Neural cell (in vitro differentiated cells): ENCODE data around the gene LMF2. TPM values are rescaled to one million over a fixed set of nuclear protein-coding genes. Genes with fewer than 3 reads are reported as not detected.

ENCODE experiments used
- H2AFZ ChIP-seq: fragments of 200-600, 300-800 bp; sonication (generic), shearing (Covaris generic); 2 replicates; pipeline ENCODE4 v1.6.0; 2014; ENCODE audit warnings: low read depth, mild to moderate bottlenecking, antibody characterized with exemption, low read length, moderate library complexity
- H3F3A ChIP-seq: fragments of 200-600 bp; shearing (Covaris generic); 2 replicates; pipeline ENCODE4 v1.6.1; 2016; ENCODE audit warnings: mild to moderate bottlenecking, moderate library complexity, mixed read lengths, antibody characterized with exemption, low read length; ENCODE audit not compliant: insufficient read depth, poor library complexity, severe bottlenecking
- H3K27ac ChIP-seq: fragments of 200-600, 300-800 bp; sonication (generic), shearing (Covaris generic); 2 replicates; pipeline ENCODE4 v1.5.1; 2014; ENCODE audit warnings: mild to moderate bottlenecking, low read length, moderate library complexity
- H3K27me3 ChIP-seq: fragments of 300-800, 200-600 bp; sonication (generic), shearing (Covaris generic); 2 replicates; pipeline ENCODE4 v1.6.0; 2014; ENCODE audit warnings: mild to moderate bottlenecking, low read depth, low read length, moderate library complexity; ENCODE audit not compliant: insufficient read depth
- H3K36me3 ChIP-seq: fragments of 300-800, 200-600 bp; sonication (generic), shearing (Covaris generic); 2 replicates; pipeline ENCODE4 v1.5.1; 2014; ENCODE audit warnings: mild to moderate bottlenecking, antibody characterized with exemption, low read length, moderate library complexity; ENCODE audit not compliant: insufficient read depth
- H3K4me2 ChIP-seq: fragments of 300-800, 200-600 bp; sonication (generic), shearing (Covaris generic); 2 replicates; pipeline ENCODE4 v1.6.0; 2014; ENCODE audit warnings: mild to moderate bottlenecking, low read length
- H3K4me3 ChIP-seq: fragments of 300-800, 200-600 bp; sonication (generic), shearing (Covaris generic); 2 replicates; pipeline ENCODE4 v1.5.1; 2014; ENCODE audit warnings: mild to moderate bottlenecking, low read length, moderate library complexity
- H3K79me2 ChIP-seq: fragments of 200-600 bp; shearing (Covaris generic); replicated peaks from 2 replicates; pipeline ENCODE4 v1.6.0; 2014; ENCODE audit warnings: mild to moderate bottlenecking, low read length, moderate library complexity; ENCODE audit not compliant: insufficient read depth
- H3K9ac ChIP-seq: fragments of 300-800, 200-600 bp; sonication (generic), shearing (Covaris generic); 2 replicates; pipeline ENCODE4 v1.6.1; 2016; ENCODE audit warnings: mild to moderate bottlenecking, low read length, mixed read lengths
- H3K9me2 ChIP-seq: fragments of 200-600 bp; shearing (Covaris generic); 2 replicates; pipeline ENCODE4 v1.6.1; 2016; ENCODE audit warnings: mild to moderate bottlenecking, low read length, mixed read lengths; ENCODE audit not compliant: insufficient read depth
- H3K9me3 ChIP-seq: fragments of 200-600, 300-800 bp; sonication (generic), shearing (Covaris generic); 2 replicates; pipeline ENCODE4 v1.6.1; 2016; ENCODE audit warnings: mild to moderate bottlenecking, mixed run types, low read length, moderate library complexity, mixed read lengths
- H4K20me1 ChIP-seq: fragments of 200-600 bp; shearing (Covaris generic); 2 replicates; pipeline ENCODE4 v1.6.1; 2016; ENCODE audit warnings: mild to moderate bottlenecking, mixed run types; ENCODE audit not compliant: insufficient read depth
- CTCF ChIP-seq: fragments of 450-650 bp; IDR thresholded peaks from 2 replicates; pipeline ENCODE4 v1.5.1; 2014; ENCODE audit warnings: antibody characterized with exemption, mild to moderate bottlenecking, moderate library complexity; ENCODE audit not compliant: poor library complexity, severe bottlenecking
- EP300 ChIP-seq: fragments of 450-650 bp; conservative IDR thresholded peaks from 2 replicates; pipeline ENCODE4 v1.6.1; 2014; ENCODE audit warnings: antibody characterized with exemption, mild to moderate bottlenecking, moderate library complexity; ENCODE audit not compliant: poor library complexity, severe bottlenecking
- EZH2 ChIP-seq: fragments of 200-600, 300-800 bp; shearing (Covaris generic), sonication (generic); IDR thresholded peaks from 2 replicates; pipeline ENCODE4 v1.6.1; 2014; ENCODE audit warnings: antibody characterized with exemption, low read length, borderline replicate concordance, mild to moderate bottlenecking; ENCODE audit not compliant: insufficient read depth, poor library complexity, severe bottlenecking
- MXI1 ChIP-seq: fragments of 450-650 bp; conservative IDR thresholded peaks from 2 replicates; pipeline ENCODE4 v1.6.1; 2014; ENCODE audit warnings: antibody characterized with exemption, mild to moderate bottlenecking; ENCODE audit not compliant: poor library complexity, severe bottlenecking
- POLR2AphosphoS5 ChIP-seq: IDR thresholded peaks from 2 replicates; pipeline ENCODE4 v1.6.1; 2012
- RAD21 ChIP-seq: fragments of 450-650 bp; conservative IDR thresholded peaks from 2 replicates; pipeline ENCODE4 v1.6.1; 2014; ENCODE audit warnings: antibody characterized with exemption, mild to moderate bottlenecking, moderate library complexity
- REST ChIP-seq: IDR thresholded peaks from 2 replicates; pipeline ENCODE4 v1.6.1; 2012; ENCODE audit warnings: borderline replicate concordance
- SMC3 ChIP-seq: fragments of 450-650 bp; conservative IDR thresholded peaks from 2 replicates; pipeline ENCODE4 v1.6.1; 2014; ENCODE audit warnings: antibody characterized with exemption, mild to moderate bottlenecking, moderate library complexity; ENCODE audit not compliant: poor library complexity
- TAF1 ChIP-seq: IDR thresholded peaks from 2 replicates; pipeline ENCODE4 v1.6.1; 2012; ENCODE audit warnings: low read depth
- polyA plus RNA-seq: library from polyadenylated mRNA; depleted of rRNA; stranded (reverse); fragments of >200 nt; gene quantifications from 2 replicates; pipeline ENCODE4 v1.2.3, GENCODE V29; 2014

The LMF2 gene
- polyA plus RNA-seq, 1 donor from 2014 or later, result 76.5 TPM

GRCh38 chr22:50507991-50508884 lies 736 bp upstream of the LMF2 start, which contains the start of gene NCAPH2:
Gene NCAPH2 (plus strand): TSS chr22:50508224. CDS start chr22:50508338, 114 bp downstream.
- Histone ChIP-seq H3K36me3 (no peaks in the 10 kb centered on the region), H3F3A (no peaks in the 10 kb centered on the region), H3K9me3 (no peaks in the 10 kb centered on the region), H3K27me3 (no peaks in the 10 kb centered on the region), H3K4me3 (peak within 1 kb of the TSS; percentile 94), H3K9me2 (no peaks in the 10 kb centered on the region), H2AFZ (peak within 1 kb of the TSS; percentile 27), H3K79me2 (peaks cover 37% of the 10 kb centered on the region), H3K4me2 (peak within 1 kb of the TSS; percentile 97), H3K27ac (peak within 1 kb of the TSS; percentile 81), H3K9ac (peak within 1 kb of the TSS; percentile 86), H4K20me1 (no peaks in the 10 kb centered on the region)
- TF ChIP-seq EZH2, result no peak
- TF ChIP-seq CTCF, result no peak
- peak; percentile 76 for TF ChIP-seq MXI1
- TF ChIP-seq REST, result peak; percentile 84
- peak; percentile 94 for TF ChIP-seq POLR2AphosphoS5
- peak; percentile 3 for TF ChIP-seq SMC3
- TF ChIP-seq EP300, result peak; percentile 64
- TF ChIP-seq TAF1, result peak; percentile 73
- TF ChIP-seq RAD21, result no peak

GRCh38 chr22:50506611-50507420 lies 686 bp downstream of the LMF2 start:
- TF ChIP-seq RAD21, result no peak
- no peak for TF ChIP-seq SMC3
- TF ChIP-seq EP300, result no peak
- TF ChIP-seq TAF1, result no peak
- TF ChIP-seq POLR2AphosphoS5, result no peak
- no peak for TF ChIP-seq MXI1
- no peak for TF ChIP-seq REST
- no peak for TF ChIP-seq EZH2
- TF ChIP-seq CTCF, result no peak
- no peaks in the 10 kb centered on the region for H4K20me1 ChIP-seq
- no peaks in the 10 kb centered on the region for H3K27me3 ChIP-seq
- peak overlapping the region; percentile 94 for H3K4me3 ChIP-seq
- H3K9me2 ChIP-seq, result no peaks in the 10 kb centered on the region
- H3K79me2 ChIP-seq, result peaks cover 30% of the 10 kb centered on the region
- H3K27ac ChIP-seq, result peak overlapping the region; percentile 65
- H2AFZ ChIP-seq, result peak overlapping the region; percentile 27
- peak overlapping the region; percentile 73 for H3K4me2 ChIP-seq
- H3K9me3 ChIP-seq, result no peaks in the 10 kb centered on the region
- H3K9ac ChIP-seq, result peak overlapping the region; percentile 86
- no peaks in the 10 kb centered on the region for H3K36me3 ChIP-seq
- H3F3A ChIP-seq, result no peaks in the 10 kb centered on the region
